Astrocyte (in vitro differentiated cells and primary cell): ENCODE results near the gene CMIP.

Experiments
- CTCF ChIP-seq: IDR thresholded peaks from 2 replicates; pipeline ENCODE4 v1.5.1; 2011; ENCODE audit warnings: low read depth, mild to moderate bottlenecking, inconsistent platforms, low read length, moderate library complexity; ENCODE audit not compliant: insufficient read depth
- EZH2 ChIP-seq: IDR thresholded peaks from 2 replicates; pipeline ENCODE4 v1.6.1; 2012; ENCODE audit warnings: mild to moderate bottlenecking, low read length, inconsistent platforms; ENCODE audit not compliant: insufficient read depth

- TF ChIP-seq CTCF, result no peak
- no peak for TF ChIP-seq EZH2
Observed at GRCh38 chr16:81610936-81611335, 166.3 kb downstream of the CMIP start.
